ENCODE results near the gene FHOD3. TPM values are rescaled to one million over a fixed set of nuclear protein-coding genes. Genes with fewer than 3 reads are reported as not detected.

FHOD3 gene
- total and polyA plus RNA-seq, 4 donors = 6.2 to 42.0 (median 20.4) TPM

GRCh38 chr18:36828157-36828629, 530.7 kb downstream of the FHOD3 start:
- Histone ChIP-seq H3K27me3 (ENCODE audit: control insufficient read depth in 1 of 2, insufficient read depth in 2 of 2, low read length in 1 of 2) (no peaks in the 10 kb centered on the region), H3K4me1 (ENCODE audit: control insufficient read depth in 1 of 2, insufficient read depth in 2 of 2, low read length in 2 of 2) (no peaks in the 10 kb centered on the region), H3K9me3 (ENCODE audit: control insufficient read depth, low read length) (no peaks in the 10 kb centered on the region), H3K27ac (ENCODE audit: low read depth in 1 of 2, low read length in 2 of 2) (peak overlapping the region in 1 of 2 donors; percentile 53), H3K36me3 (ENCODE audit: control insufficient read depth in 1 of 2, insufficient read depth in 2 of 2, low read length in 1 of 2) (no peaks in the 10 kb centered on the region), H3K4me3 (ENCODE audit: low read length in 2 of 2) (peak overlapping the region; percentile 56 to 68)
- peak in 1 of 2 donors; percentile 48 for DNase-seq
- intact Hi-C loops (cut with DNase I) = no loop called here
- 0% methylated on average over 18 of the region's 18 CpGs for WGBS, 2 donors
- peak; percentile 8 for ATAC-seq (ENCODE audit: low FRiP score)

GRCh38 chr18:36828630-36829361, 531.3 kb downstream of the FHOD3 start, which contains the start of the genes KIAA1328 and TPGS2:
TSS of gene KIAA1328 (plus strand) at chr18:36829127. CDS start at chr18:36829139, 12 bp downstream.
TSS of gene TPGS2 (minus strand) at chr18:36829002. CDS start at chr18:36828767, 235 bp downstream.
- DNase-seq (peak; percentile 93 to 95), ATAC-seq (ENCODE audit: low FRiP score) (peak; percentile 97)
- peak within 1 kb of the TSS; percentile 56 to 68 for H3K4me3 ChIP-seq (ENCODE audit: low read length in 2 of 2)
- H3K4me1 ChIP-seq (ENCODE audit: control insufficient read depth in 1 of 2, insufficient read depth in 2 of 2, low read length in 2 of 2) = no peaks in the 10 kb centered on the region
- H3K27me3 ChIP-seq (ENCODE audit: control insufficient read depth in 1 of 2, insufficient read depth in 2 of 2, low read length in 1 of 2) = no peaks in the 10 kb centered on the region
- H3K9me3 ChIP-seq (ENCODE audit: control insufficient read depth, low read length) = no peaks in the 10 kb centered on the region
- peak within 1 kb of the TSS in 1 of 2 donors; percentile 53 for H3K27ac ChIP-seq (ENCODE audit: low read depth in 1 of 2, low read length in 2 of 2)
- WGBS, 2 donors = 0 to 1% methylated on average over 61 to 83 of the region's 83 CpGs
- no peaks in the 10 kb centered on the region for H3K36me3 ChIP-seq (ENCODE audit: control insufficient read depth in 1 of 2, insufficient read depth in 2 of 2, low read length in 1 of 2)
- intact Hi-C loops (cut with DNase I) = no loop called here

Other genes starting within 250 kb of the FHOD3 start
- 10 to 100 TPM; 45.1 to 49.5 TPM for gene RPRD1A, start 230.2 kb upstream of the FHOD3 start, total RNA-seq
- 10 to 100 TPM; 29.8 to 30.2 TPM for gene RPRD1A, start 230.2 kb upstream of the FHOD3 start, polyA plus RNA-seq
- 10 to 100 TPM; 29.6 to 39.4 TPM for gene SLC39A6, start 168.4 kb upstream of the FHOD3 start, total RNA-seq
- 10 to 100 TPM; 21.6 to 27.2 TPM for gene SLC39A6, start 168.4 kb upstream of the FHOD3 start, polyA plus RNA-seq
- gene ELP2, start 167.8 kb upstream of the FHOD3 start, total RNA-seq = 10 to 100 TPM; 62.6 to 84.3 TPM
- 10 to 100 TPM; 38.1 to 99.3 TPM for gene ELP2, start 167.8 kb upstream of the FHOD3 start, polyA plus RNA-seq
- 1 to 10 TPM; 1.7 to 4.4 TPM for gene MOCOS, start 110.2 kb upstream of the FHOD3 start, total RNA-seq
- 1 to 10 TPM in 1 of 2 donors, under 1 TPM in 1; 0.90 to 3.8 TPM for gene MOCOS, start 110.2 kb upstream of the FHOD3 start, polyA plus RNA-seq